Trophoblast cell (in vitro differentiated cells and primary cell): ENCODE results near the gene CPED1.
A peak's percentile ranks its signal among the peaks of the same experiment; 100 is the strongest.

Experiments
- DNase-seq, 2 donors: peaks; one replicate each; pipeline ENCODE4 v3.0.0-alpha.2; 2016
- H2AFZ ChIP-seq: 2 replicates; pipeline ENCODE4 v1.6.1; 2013; ENCODE audit warnings: low read length, moderate library complexity, mild to moderate bottlenecking; ENCODE audit not compliant: insufficient read depth, poor library complexity
- H2AK5ac ChIP-seq: 2 replicates; pipeline ENCODE4 v1.6.1; 2013; ENCODE audit warnings: mild to moderate bottlenecking, low read length
- H2BK120ac ChIP-seq: 2 replicates; pipeline ENCODE4 v1.6.1; 2013; ENCODE audit warnings: low read length, mild to moderate bottlenecking, moderate library complexity; ENCODE audit not compliant: insufficient read depth, poor library complexity
- H2BK12ac ChIP-seq: 2 replicates; pipeline ENCODE4 v1.6.1; 2013; ENCODE audit warnings: mild to moderate bottlenecking, low read length, moderate library complexity
- H2BK5ac ChIP-seq: 2 replicates; pipeline ENCODE4 v1.6.1; 2013; ENCODE audit warnings: low read length, low read depth, moderate library complexity, mild to moderate bottlenecking; ENCODE audit not compliant: poor library complexity
- H3K14ac ChIP-seq: 2 replicates; pipeline ENCODE4 v1.6.1; 2013; ENCODE audit warnings: mild to moderate bottlenecking, low read length
- H3K18ac ChIP-seq: 2 replicates; pipeline ENCODE4 v1.6.1; 2013; ENCODE audit warnings: mild to moderate bottlenecking, low read length
- H3K23ac ChIP-seq: 2 replicates; pipeline ENCODE4 v1.6.1; 2013; ENCODE audit warnings: low read length
- H3K27ac ChIP-seq: 2 replicates; pipeline ENCODE4 v1.5.1; 2013; ENCODE audit warnings: low read depth, mild to moderate bottlenecking, inconsistent platforms, low read length, moderate library complexity
- H3K27me3 ChIP-seq: 2 replicates; pipeline ENCODE4 v1.6.1; 2013; ENCODE audit warnings: inconsistent platforms, mild to moderate bottlenecking, low read length, moderate library complexity; ENCODE audit not compliant: insufficient read depth
- H3K36me3 ChIP-seq, 2 experiments: 1 replicate in 1 of 2; 2 replicates in 1 of 2; pipeline ENCODE4 v1.6.1; 2013; ENCODE audit warnings: low read length in 2 of 2, mild to moderate bottlenecking in 2 of 2, moderate library complexity in 1 of 2; ENCODE audit not compliant: insufficient read depth in 2 of 2, control insufficient read depth in 1 of 2
- H3K4ac ChIP-seq: 2 replicates; pipeline ENCODE4 v1.6.1; 2013; ENCODE audit warnings: low read depth, mild to moderate bottlenecking, low read length, moderate library complexity
- H3K4me1 ChIP-seq, 2 experiments: 1 replicate in 1 of 2; 2 replicates in 1 of 2; pipeline ENCODE4 v1.6.1; 2013; ENCODE audit warnings: low read length in 2 of 2, mild to moderate bottlenecking in 2 of 2, moderate library complexity in 1 of 2; ENCODE audit not compliant: insufficient read depth in 2 of 2, control insufficient read depth in 1 of 2
- H3K4me2 ChIP-seq: 2 replicates; pipeline ENCODE4 v1.6.1; 2013; ENCODE audit warnings: inconsistent platforms, mild to moderate bottlenecking, low read length, moderate library complexity
- H3K4me3 ChIP-seq: 2 replicates; pipeline ENCODE4 v1.5.1; 2013; ENCODE audit warnings: mild to moderate bottlenecking, low read depth, low read length, inconsistent platforms
- H3K79me1 ChIP-seq: one replicate; pipeline ENCODE4 v1.6.1; 2013; ENCODE audit warnings: low read length
- H3K79me2 ChIP-seq: 2 replicates; pipeline ENCODE4 v1.6.1; 2013; ENCODE audit warnings: low read length, mild to moderate bottlenecking; ENCODE audit not compliant: control insufficient read depth, insufficient read depth, poor library complexity
- H3K9ac ChIP-seq: 2 replicates; pipeline ENCODE4 v1.6.1; 2013; ENCODE audit warnings: mild to moderate bottlenecking, low read length
- H3K9me3 ChIP-seq: 2 replicates; pipeline ENCODE4 v1.6.1; 2013; ENCODE audit warnings: low read depth, mild to moderate bottlenecking, control low read depth, inconsistent platforms, low read length; ENCODE audit not compliant: insufficient read depth
- H4K12ac ChIP-seq: 2 replicates; pipeline ENCODE4 v1.6.1; 2013; ENCODE audit warnings: low read depth, mild to moderate bottlenecking, low read length, moderate library complexity
- H4K8ac ChIP-seq: 2 replicates; pipeline ENCODE4 v1.6.1; 2013; ENCODE audit warnings: low read depth, mild to moderate bottlenecking, low read length, moderate library complexity
- H4K91ac ChIP-seq: one replicate; pipeline ENCODE4 v1.6.1; 2013; ENCODE audit warnings: low read depth, mild to moderate bottlenecking, low read length, moderate library complexity
- WGBS: extraction: QIAGEN DNeasy Blood & Tissue Kit; methylation state at CpG from one replicate; pipeline ENCODE4 v1.1.7; 2013; ENCODE audit warnings: missing lambda C conversion rate; ENCODE audit not compliant: insufficient read length, insufficient coverage; ENCODE audit errors: extremely low coverage; 5-methylcytosine and 5-hydroxymethylcytosine counted together

The CPED1 gene

GRCh38 chr7:121327671-121328070, 339.2 kb downstream of the CPED1 start:
- H2BK120ac ChIP-seq, result no peak overlapping the region
- no peak overlapping the region for H3K14ac ChIP-seq
- no peak overlapping the region for H3K23ac ChIP-seq
- H3K4me2 ChIP-seq, result no peak overlapping the region
- H4K12ac ChIP-seq, result no peak overlapping the region
- H2BK12ac ChIP-seq, result no peak overlapping the region
- H3K36me3 ChIP-seq, result no peaks in the 10 kb centered on the region
- H3K27ac ChIP-seq, result no peak overlapping the region
- peaks cover 9% of the 10 kb centered on the region for H3K9me3 ChIP-seq
- H3K27me3 ChIP-seq, result peaks cover 20% of the 10 kb centered on the region
- no peak overlapping the region for H3K18ac ChIP-seq
- H4K91ac ChIP-seq, result no peak overlapping the region
- H2BK5ac ChIP-seq, result no peak overlapping the region
- H3K4me1 ChIP-seq, result peaks cover 11 to 12% of the 10 kb centered on the region in 2 experiments
- no peak overlapping the region for H2AFZ ChIP-seq
- H3K79me2 ChIP-seq, result no peaks in the 10 kb centered on the region
- H3K4me3 ChIP-seq, result no peak overlapping the region
- H4K8ac ChIP-seq, result no peak overlapping the region
- DNase-seq, result no peak
- no peak overlapping the region for H2AK5ac ChIP-seq
- H3K4ac ChIP-seq, result no peak overlapping the region
- H3K9ac ChIP-seq, result no peak overlapping the region
- no CpG with 5 or more reads among the region's 5 CpGs for WGBS
- no peaks in the 10 kb centered on the region for H3K79me1 ChIP-seq

- H2BK5ac ChIP-seq, result no peak within 1 kb of the TSS
- peak within 1 kb of the TSS; percentile 32 for H2AFZ ChIP-seq
- H4K8ac ChIP-seq, result no peak within 1 kb of the TSS
- no peaks in the 10 kb centered on the region for H3K79me1 ChIP-seq
- WGBS, result no CpG with 5 or more reads among the region's 27 CpGs
- peaks cover 9% of the 10 kb centered on the region for H3K9me3 ChIP-seq
- no peak within 1 kb of the TSS for H2BK12ac ChIP-seq
- no peak within 1 kb of the TSS for H3K4me3 ChIP-seq
- H3K4ac ChIP-seq, result no peak within 1 kb of the TSS
- H3K27me3 ChIP-seq, result peaks cover 20% of the 10 kb centered on the region
- no peaks in the 10 kb centered on the region for H3K79me2 ChIP-seq
- H3K4me1 ChIP-seq, result peaks cover 11 to 12% of the 10 kb centered on the region in 2 experiments
- H3K4me2 ChIP-seq, result peak within 1 kb of the TSS; percentile 65
- H4K91ac ChIP-seq, result no peak within 1 kb of the TSS
- H3K36me3 ChIP-seq, result no peaks in the 10 kb centered on the region
- peak; percentile 13 to 53 for DNase-seq
- no peak within 1 kb of the TSS for H4K12ac ChIP-seq
- no peak within 1 kb of the TSS for H3K9ac ChIP-seq
- H3K18ac ChIP-seq, result no peak within 1 kb of the TSS
- H3K23ac ChIP-seq, result no peak within 1 kb of the TSS
- H2AK5ac ChIP-seq, result no peak within 1 kb of the TSS
- no peak within 1 kb of the TSS for H3K14ac ChIP-seq
- H2BK120ac ChIP-seq, result no peak within 1 kb of the TSS
- no peak within 1 kb of the TSS for H3K27ac ChIP-seq
These were observed 340.1 kb downstream of the CPED1 start, which contains the start of gene WNT16 for GRCh38 chr7:121328508-121329190. WNT16 (plus strand) TSS chr7:121329000; CDS start chr7:121329293, 293 bp downstream.

GRCh38 chr7:121329191-121330052, 340.9 kb downstream of the CPED1 start:
- H3K18ac ChIP-seq, result no peak overlapping the region
- no peak overlapping the region for H3K23ac ChIP-seq
- H3K79me1 ChIP-seq, result no peaks in the 10 kb centered on the region
- no peaks in the 10 kb centered on the region for H3K36me3 ChIP-seq
- H3K4me2 ChIP-seq, result peak overlapping the region; percentile 65
- peaks cover 20% of the 10 kb centered on the region for H3K27me3 ChIP-seq
- H4K8ac ChIP-seq, result no peak overlapping the region
- peaks cover 11 to 12% of the 10 kb centered on the region in 2 experiments for H3K4me1 ChIP-seq
- no peak overlapping the region for H4K12ac ChIP-seq
- H2BK120ac ChIP-seq, result no peak overlapping the region
- no peak overlapping the region for H3K4me3 ChIP-seq
- WGBS, result no CpG with 5 or more reads among the region's 47 CpGs
- H3K14ac ChIP-seq, result no peak overlapping the region
- H3K9ac ChIP-seq, result no peak overlapping the region
- H2BK12ac ChIP-seq, result no peak overlapping the region
- H4K91ac ChIP-seq, result no peak overlapping the region
- peaks cover 9% of the 10 kb centered on the region for H3K9me3 ChIP-seq
- no peak overlapping the region for H2BK5ac ChIP-seq
- no peaks in the 10 kb centered on the region for H3K79me2 ChIP-seq
- no peak overlapping the region for H3K4ac ChIP-seq
- peak overlapping the region; percentile 32 for H2AFZ ChIP-seq
- H3K27ac ChIP-seq, result no peak overlapping the region
- no peak overlapping the region for H2AK5ac ChIP-seq
- peak; percentile 6 to 42 for DNase-seq

- no peak overlapping the region for H3K23ac ChIP-seq
- no peak overlapping the region for H4K12ac ChIP-seq
- H3K4me3 ChIP-seq, result peak overlapping the region; percentile 53
- no peaks in the 10 kb centered on the region for H3K79me2 ChIP-seq
- peak overlapping the region; percentile 65 for H3K4me2 ChIP-seq
- H3K4me1 ChIP-seq, result peaks cover 11 to 12% of the 10 kb centered on the region in 2 experiments
- no peak overlapping the region for H3K4ac ChIP-seq
- H2BK5ac ChIP-seq, result no peak overlapping the region
- no peak overlapping the region for H4K91ac ChIP-seq
- H3K9me3 ChIP-seq, result peaks cover 9% of the 10 kb centered on the region
- H3K9ac ChIP-seq, result no peak overlapping the region
- H3K18ac ChIP-seq, result no peak overlapping the region
- no peak overlapping the region for H3K27ac ChIP-seq
- no peak overlapping the region for H4K8ac ChIP-seq
- H3K14ac ChIP-seq, result no peak overlapping the region
- peaks cover 20% of the 10 kb centered on the region for H3K27me3 ChIP-seq
- H2BK120ac ChIP-seq, result no peak overlapping the region
- no peaks in the 10 kb centered on the region for H3K36me3 ChIP-seq
- H2BK12ac ChIP-seq, result no peak overlapping the region
- WGBS, result no CpG with 5 or more reads among the region's 52 CpGs
- no peak for DNase-seq
- H2AK5ac ChIP-seq, result no peak overlapping the region
- no peak overlapping the region for H2AFZ ChIP-seq
- no peaks in the 10 kb centered on the region for H3K79me1 ChIP-seq
These were observed 341.7 kb downstream of the CPED1 start for GRCh38 chr7:121330053-121330833.
